AG08395 (cell line): ENCODE measurements around the gene TIAM2.

Experiments used
- DNase-seq: peaks from one replicate; pipeline ENCODE4 v3.0.0; 2012; ENCODE audit warnings: mixed read lengths, low spot score

TIAM2 gene

DNA sequence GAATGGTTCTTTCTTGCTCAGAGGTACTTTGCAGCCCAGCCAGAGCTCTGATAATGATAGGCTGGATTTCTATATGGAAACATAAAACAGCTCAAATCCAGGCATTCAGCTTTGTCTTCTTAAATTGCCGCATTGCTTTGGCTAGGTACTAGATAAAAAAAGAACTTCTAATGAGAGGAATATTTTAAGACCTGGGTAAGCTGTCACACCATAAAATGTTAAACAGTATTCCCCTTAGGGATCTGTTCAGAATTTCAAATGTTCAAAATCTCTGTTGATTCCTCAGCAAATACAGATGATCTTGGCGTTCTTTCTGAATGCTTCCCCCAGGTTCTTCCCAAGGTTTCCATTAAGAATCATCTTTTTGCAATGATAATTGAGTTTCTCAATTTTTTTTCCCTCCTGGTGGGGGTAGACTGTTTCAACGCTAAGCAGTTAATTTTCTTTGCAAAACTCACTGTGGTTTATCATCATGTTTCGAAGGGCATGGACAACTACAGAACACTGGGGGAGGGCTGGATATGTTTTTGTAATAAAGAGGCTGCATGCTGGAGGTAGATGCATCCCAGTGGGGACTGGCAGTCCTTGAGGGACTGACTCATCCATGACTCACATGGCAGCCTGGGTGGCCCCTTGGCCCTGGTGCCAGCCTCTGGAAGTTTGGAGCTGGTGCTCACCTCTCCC, 31.0 kb downstream of the TIAM2 start:
- DNase-seq = peak; percentile 91

DNA sequence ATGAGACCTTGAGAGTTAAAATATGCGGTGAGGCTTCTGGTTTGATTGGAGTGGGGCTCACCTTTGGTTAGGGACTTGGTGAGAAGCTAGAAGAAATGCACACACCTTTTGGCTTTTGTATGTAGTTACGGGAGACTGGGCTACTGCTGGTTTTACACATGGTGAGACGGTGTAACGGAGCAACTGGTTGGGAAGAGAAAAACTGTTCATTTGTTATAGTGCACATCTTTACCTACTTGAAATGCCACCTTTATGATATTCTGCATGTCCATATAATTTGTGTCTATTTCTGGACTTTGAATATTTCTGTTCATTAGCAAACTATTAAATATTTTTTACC, 31.6 kb downstream of the TIAM2 start:
- DNase-seq = no peak

DNA sequence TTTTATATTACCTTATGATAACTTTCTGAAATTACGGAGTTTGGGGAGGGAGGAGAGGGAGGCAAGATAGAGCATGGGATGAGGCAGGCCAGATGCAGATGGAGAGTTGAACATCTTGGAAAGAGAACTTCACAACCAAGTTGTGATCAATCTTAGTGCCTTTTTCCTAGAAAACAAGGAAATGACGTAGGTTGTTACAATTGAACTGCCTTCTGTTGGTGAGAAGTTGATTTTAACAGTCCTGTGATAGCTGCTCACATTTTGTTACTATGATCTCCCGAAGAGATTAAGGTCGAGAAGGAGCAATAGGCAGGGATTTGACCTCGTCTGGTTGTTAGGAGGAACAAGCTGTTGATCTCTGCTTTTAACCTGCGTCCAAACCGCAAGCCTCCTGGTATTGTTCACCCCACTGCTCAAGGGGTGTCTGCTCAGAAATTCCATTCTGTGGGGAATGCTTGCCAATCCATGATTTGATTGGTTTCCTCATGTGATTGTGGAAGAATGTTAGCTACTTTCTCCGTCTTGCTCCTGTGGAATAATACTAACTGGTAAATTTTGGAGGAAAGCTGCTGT, 35.1 kb downstream of the TIAM2 start:
- DNase-seq = no peak

DNA sequence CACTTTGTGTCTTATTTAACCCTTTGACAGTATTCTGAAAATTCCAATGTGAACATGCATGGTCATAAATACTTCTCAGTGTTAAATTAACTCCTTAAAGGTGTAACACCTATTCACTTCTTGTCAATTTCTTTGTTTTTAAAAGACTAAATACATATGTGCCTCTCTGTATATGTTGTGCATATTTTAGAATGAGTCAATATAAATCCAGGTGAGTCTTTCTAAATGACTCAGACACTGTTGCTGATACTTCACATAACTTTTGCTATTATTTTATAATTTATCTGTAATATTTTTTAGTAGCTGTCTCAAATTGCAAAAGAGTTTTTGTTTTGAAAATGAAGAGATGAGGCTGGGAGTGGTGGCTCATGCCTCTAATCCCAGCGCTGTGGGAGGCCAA, 36.0 kb downstream of the TIAM2 start:
- DNase-seq = no peak

DNA sequence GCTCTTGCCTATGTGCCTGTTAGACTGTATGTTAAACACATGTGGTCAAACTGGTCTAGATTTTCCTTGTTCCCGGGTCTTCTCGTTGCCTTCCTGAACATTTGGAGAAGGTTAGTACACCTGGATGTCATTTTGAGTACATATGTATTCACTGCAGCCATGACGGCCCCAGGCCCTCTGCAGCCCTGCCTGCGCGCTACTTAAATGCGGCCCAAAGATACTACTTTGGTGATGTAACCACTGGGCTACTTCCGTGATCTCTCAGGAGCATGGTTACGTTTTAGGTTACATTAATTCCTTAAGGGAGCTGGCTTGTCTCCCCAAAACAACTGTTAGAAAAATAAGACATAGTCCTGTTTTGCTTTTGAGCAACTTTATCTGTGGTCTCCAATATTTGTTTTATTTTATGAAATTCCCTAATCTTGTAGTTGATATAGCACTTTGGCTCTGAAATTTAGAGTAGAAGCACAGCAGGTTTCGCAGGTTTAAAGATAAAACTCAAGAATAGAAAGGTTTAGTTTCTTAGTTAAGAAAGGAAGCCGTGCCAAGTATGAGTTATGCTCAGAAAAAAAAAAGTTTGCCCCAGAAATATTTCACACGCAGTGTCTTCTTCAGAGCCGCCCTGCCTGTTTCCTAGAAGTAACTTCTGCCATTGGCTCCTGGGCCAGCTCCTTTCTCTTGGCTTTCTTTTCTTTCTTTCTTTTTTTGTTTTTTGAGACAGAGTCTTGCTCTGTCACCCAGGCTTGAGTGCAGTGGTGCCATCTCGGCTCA, 38.1 kb downstream of the TIAM2 start:
- no peak for DNase-seq

DNA sequence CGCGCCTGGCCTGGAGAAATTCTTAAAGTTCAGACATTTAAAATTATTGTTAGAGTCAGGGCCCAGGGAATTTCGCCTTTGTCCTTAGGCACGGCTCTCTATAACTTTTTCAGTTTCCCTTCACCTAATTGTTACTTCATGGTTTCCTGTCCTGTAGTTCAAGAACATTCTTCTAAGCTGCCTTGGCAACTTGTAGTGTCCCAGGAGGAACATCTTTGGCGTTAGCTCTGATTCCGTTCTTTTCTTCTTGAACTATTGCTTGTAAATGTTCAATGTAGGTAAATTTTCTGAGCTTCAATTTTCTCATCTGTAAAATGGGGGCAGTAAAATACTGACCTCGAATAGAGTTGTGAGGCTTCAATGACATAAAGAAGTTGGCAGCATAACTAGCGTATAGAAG, 41.8 kb downstream of the TIAM2 start:
- no peak for DNase-seq

DNA sequence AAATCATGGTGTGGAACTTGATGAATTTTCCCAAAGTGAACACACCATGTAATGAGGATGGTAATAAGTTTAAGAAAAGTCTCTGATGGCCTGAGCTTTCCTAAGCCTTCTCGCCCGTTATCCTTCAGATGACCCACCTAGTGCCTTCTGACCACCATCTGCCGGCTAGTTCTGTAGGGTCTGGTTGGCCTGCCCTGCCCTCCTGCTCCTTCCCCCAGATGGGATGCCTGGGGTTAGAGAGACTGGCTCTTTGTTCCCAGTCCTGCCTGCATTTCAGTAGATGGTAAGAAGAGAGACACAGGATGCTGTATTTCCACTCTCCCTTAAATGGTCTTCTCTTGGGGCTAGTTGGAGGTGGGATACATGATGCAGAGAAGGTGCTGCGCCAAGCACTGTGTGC, 43.0 kb downstream of the TIAM2 start:
- no peak for DNase-seq

DNA sequence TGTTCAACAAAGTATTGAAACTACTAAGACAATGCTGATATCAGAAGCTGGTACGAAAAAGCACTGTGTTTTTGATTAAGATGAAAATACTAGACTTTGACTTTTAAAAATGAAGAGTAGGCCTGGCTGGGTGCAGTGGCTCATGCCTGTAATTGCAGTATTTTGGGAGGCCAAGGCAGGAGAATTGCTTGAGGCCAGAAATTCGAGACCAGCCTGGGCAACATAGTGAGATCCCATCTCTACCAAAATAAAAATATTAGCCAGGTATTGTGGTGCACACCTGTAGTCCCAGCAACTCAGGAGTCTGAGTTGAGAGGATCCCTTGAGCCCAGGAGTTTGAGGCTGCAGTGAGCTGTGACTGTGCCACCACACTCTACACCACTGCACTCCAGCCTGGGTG, 43.4 kb downstream of the TIAM2 start:
- no peak for DNase-seq

DNA sequence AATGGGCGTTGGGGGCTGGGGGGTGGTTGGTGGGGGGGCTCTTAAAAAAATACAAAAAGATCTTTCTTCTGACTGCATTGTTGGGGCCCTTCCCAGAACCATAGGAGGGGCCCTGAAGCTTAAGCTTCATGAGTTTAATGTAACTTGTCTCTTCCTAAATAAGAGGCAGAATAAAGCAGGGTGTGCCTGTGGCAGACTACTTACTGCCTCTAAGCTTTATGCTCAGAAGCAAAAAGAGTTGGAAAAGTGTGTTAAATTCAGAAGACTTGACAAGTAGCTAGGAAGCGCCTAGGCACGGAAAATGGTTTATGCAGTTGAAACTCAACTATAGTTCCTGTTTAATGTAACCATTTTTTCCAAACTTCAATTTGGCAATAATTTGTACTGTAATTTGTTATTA, 44.5 kb downstream of the TIAM2 start:
- DNase-seq = no peak

DNA sequence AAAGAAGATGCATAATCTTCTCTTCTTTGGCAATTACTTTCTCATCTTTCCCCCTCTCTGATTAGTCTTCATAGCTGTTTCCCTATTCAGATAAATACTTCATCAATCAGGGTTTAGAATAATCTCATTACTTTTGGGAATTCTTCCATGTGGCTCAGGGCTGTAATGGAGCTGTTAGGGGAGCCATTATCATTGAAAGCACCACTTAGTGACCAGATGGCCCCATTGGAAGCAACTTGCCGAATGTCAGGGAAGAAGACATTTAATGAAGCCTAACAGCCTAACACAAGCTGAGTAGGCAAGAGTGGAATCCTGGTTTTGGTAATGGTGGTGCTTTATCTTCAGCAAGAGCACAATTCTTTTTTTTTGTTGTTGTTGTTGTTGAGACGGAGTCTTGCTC, 45.0 kb downstream of the TIAM2 start:
- no peak for DNase-seq

DNA sequence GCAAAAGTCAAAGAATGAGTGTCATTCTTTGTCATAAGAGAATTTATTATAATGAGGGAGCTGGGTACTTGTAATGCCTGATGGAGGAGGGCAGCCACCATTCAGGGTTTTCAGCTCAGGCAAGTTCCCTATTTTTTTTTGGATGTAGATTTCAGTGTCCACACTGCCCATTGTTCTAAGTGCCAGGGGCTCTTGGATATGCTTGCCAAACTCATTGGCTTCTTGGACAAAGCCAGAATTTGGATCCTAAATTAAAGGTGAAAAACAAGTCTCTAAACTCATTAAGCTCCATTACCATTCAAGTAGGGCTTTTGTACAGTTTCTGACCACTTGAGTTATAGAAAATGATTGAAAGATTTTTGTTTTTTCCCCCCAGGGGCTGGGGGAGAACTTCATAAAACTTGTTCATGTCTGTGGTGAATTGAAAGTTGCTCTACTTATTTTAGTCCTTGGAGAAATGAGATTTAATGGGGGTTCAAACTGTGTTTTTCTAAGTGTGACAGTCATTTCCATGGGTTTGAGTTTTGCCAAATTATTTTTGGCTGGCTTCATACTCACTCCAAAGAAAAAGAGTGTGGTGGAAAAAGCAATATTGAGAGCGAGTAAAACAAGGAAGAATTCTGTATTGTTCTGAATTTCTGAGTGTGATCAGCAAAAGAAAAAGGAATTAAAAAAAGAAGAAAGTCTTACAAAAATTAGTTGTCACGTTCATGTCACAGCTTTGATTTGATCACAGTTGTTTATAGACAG, 46.0 kb downstream of the TIAM2 start:
- DNase-seq = no peak

DNA sequence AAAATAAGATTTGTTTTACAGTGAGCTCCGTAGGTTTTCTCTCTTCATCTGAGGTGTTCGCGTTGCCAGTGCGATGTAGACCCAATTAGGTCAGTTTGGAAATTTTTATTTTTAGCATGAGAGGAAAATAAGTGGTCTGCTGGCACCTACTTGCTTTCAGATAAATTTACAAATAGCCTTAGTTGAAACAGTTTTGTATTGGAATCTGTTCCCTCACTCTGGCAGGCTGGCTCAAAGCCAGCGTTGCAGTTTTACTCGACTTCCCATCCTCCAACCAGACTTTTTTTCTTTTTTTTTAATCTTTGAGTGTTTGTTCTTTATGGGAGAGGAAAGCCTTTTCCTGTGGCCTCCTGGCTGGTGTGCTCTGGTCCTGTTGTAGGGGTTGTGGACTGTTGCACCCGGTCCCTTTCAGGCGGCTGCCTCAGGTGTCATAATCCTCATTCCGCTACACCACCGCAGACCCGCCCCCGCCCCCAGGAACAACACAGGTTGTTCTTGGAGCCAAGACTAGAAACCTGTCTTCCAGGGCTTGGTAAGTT, 46.7 kb downstream of the TIAM2 start:
- no peak for DNase-seq

DNA sequence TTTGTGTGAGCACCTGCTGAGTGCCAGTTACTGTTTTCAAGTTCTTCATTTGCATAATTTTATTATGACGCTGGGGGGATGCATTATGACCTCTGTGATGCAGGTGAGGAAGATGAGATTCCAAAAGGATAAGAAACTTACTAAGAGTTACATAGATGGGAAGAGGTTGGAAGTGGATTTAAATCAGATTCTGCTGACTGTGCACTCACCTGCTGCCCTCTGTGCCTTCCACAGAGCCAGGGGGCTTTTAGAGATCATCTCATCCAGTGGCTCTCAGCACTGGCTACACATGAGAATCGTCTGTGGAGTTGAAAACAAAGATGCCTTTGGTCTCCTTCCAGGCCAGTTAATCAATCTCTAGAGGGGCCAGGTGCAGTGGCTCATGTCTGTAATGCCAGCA, 47.9 kb downstream of the TIAM2 start:
- no peak for DNase-seq

DNA sequence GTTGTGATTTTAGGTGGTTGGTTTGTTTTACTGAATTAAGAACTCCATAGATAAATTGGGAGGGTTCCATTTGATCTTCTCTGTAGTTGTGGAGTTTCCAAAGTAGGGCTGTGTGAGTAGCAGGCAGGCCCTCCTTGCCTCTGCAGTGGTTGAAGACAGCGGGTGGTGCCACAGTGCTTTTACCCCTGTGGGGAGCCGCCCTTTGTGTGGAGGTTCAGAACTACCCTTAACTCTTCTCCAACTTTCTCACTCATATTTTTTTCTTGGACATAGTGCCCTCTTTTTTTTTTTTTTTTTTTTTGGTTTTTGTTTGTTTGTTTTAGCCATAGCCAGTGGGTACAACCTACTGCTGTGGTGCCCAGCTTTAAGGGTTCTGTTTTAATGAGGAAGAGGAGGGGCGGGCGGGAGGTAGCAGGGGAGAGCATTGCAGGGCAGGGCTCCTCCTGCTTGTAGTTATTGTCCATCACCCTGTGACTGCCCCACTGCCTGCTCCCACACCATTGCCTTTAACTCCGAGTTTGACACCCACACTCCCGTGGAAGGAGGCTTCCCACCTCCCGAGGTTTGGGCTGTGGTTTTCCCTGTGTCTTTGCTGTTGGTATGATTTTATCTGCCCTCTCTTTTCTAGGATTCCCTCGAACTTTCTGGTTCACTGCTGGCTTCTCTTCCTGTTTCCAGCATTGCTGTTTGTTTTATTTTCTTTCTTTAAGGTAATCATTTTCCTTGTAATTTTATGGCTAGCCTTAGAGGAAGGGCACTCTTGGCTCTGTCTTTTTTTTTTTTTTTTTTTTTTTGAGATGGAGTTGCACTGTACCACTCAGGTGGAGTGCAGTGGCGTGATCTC, 50.7 kb downstream of the TIAM2 start:
- no peak for DNase-seq

DNA sequence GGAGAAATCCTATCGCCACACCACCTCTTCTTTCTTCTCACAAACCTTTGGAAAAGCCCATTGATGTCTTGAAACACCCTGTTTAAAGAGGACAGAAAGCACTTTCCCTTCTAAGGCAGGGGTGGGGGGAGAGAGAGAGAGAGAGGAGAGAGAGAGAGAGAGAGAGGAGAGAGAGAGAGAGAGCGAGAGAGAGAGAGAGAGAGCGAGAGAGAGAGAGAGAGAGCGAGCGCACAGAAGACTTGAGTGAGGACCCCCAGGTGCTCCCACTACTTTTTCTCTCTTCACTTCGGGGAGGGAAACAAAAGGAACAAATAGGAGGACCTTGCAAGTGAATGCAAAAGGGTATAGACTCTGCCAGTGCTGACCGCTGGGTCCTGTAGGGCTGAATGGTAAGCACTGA, 52.4 kb downstream of the TIAM2 start:
- no peak for DNase-seq

DNA sequence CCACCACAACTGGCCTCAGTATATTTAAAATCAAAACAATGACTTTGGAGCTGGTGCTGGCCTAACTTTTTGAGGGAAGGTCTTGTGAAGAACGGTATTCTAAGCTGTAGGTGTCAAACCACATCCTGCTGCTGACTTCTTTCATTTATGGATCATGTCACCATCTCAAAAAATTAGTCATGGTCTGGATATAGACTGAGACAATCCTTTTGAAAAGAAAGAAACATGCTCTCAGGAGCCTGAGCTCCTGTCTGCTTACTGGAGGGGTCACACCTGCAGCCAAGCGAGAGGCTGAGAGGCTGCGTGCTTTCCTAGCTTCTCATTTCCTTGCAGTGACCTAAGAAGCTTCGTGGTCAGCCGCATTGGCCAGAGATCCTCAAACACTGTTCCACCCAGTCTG, 55.2 kb downstream of the TIAM2 start:
- no peak for DNase-seq

DNA sequence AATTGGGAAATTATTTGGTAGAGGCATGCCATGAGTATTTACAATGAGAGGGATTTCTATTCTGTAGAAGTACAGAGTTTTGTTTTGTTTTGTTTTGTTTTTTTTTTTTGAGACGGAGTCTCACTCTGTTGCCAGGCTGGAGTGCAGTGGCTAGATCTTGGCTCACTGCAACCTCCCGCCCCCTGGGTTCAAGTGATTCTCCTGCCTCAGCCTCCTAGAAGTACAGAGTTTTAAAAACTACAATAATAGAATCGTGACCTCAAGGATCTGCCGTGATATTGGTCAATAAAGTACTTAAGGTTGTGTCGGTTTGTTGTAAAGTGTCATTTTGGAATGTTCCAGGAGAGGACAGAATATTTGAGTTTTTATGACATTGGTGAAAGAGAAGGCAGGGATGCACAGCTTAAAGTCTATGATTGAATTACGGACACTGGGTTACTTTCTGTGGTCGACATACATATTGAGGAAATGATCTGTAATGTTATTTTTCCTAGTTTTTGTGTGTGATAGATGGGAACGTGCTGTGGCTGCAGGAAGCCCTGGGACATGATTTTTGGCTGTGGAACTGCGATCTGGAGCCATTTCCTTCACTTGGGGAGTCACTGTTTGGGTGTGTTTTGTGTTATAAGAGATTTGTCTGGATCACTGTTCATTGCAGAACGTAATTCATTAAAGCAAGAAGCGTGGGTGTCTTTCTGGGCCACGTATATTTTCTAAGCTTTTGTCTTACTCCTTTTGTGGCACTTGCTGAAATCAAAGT, 59.6 kb downstream of the TIAM2 start:
- no peak for DNase-seq

DNA sequence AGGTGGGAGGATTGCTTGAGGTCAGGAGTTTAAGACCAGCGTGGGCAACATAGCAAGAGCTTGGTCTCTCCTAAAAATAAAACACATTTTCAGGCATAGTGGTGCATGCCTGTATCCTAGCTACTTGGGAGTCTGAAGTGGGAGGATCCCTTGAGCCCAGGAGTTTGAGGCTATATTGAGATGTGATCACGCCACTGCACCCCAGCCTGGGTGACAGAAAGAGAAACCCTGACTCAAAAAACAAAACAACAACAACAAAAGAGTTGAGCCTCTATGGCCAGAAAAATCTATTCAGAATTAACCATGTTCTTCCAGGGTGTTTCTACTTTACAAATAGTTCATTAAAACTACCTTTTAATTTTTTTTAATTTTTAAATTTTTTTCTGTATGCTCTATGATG, 60.6 kb downstream of the TIAM2 start:
- DNase-seq = no peak

DNA sequence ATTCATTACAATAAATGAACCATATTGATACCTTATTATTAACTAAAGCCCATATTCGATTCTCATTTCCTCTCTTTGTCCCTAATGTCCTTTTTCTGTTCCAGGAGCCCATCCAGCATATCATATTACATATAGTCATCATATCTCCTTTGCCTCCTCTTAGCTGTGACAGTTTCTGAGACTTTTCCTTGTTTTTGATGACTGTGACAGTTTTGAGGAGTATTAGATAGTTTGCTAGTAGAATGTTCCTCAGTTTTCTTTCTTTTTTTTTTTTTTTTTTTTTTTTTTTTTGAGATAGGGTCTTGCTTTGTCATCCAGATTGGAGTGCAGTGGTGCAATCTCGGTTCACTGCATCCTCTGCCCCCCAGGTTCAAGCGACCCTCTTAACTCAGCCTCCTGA, 61.6 kb downstream of the TIAM2 start:
- no peak for DNase-seq

DNA sequence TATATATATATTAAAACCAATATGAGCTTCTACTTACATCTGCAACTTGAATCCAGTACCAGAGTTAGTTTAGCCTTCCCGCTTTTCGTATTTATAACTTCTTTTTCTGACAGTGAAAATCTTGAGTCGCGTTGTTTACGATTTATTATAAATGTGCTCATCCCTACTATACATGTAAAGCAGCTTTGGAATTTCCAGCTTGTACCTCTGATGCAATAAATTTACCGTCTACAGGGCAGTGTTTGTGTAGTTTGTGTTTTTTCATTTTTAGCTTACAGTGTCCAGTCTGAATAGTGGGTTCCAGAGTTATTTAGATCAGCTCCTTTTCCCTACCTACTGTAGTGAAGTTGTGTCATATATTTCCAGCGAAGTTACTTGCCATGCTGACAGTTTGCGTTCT, 66.3 kb downstream of the TIAM2 start:
- no peak for DNase-seq

DNA sequence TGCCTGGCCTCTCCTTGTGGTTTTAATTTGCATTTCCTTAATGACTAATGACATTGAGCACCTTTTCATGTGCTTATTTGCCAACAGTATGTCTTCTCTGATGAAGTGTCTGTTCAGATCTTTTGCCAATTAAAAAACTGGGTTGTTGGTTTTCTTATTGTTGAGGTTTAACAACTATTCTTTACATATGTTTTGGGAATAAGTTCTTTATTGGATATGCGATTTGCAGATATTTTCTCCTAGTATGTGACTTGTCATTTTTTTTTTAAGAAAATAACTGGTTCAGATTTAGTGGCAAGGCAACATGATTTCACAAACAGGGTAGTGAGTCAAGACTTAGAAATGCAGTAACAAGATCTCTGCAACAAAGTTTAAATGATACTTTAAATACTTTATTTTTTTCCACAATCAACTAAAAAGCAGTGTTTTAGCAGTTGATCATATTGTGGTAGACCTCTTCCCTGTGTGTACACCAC, 67.8 kb downstream of the TIAM2 start:
- DNase-seq = peak; percentile 69
